HG03045 (cell line): ENCODE measurements around the gene EHD1.

Experiments
- ATAC-seq: cut with Tn5 transposase; IDR thresholded peaks from one replicate; pipeline ENCODE4 v1.9.1; 2021; ENCODE audit warnings: mild to moderate bottlenecking, moderate library complexity; ENCODE audit not compliant: unreplicated experiment

EHD1 gene

GRCh38 chr11:64845129-64845775 is 33.2 kb downstream of the EHD1 start:
- no peak for ATAC-seq

- ATAC-seq = no peak
Observed at GRCh38 chr11:64844330-64845128, 33.9 kb downstream of the EHD1 start, which contains the start of gene CDC42BPG. Gene CDC42BPG, minus strand, starts transcription at chr11:64844653. Its CDS starts 84 bp downstream, at chr11:64844569.

GRCh38 chr11:64843686-64844329 is 34.6 kb downstream of the EHD1 start:
- ATAC-seq = no peak

- no peak for ATAC-seq
Observed at GRCh38 chr11:64842851-64843685, 35.4 kb downstream of the EHD1 start.

GRCh38 chr11:64842366-64842759 is 36.1 kb downstream of the EHD1 start:
- ATAC-seq = no peak

GRCh38 chr11:64841592-64842365 is 36.6 kb downstream of the EHD1 start:
- no peak for ATAC-seq

GRCh38 chr11:64839887-64840782 is 38.3 kb downstream of the EHD1 start:
- ATAC-seq = no peak

GRCh38 chr11:64839335-64839734 is 39.1 kb downstream of the EHD1 start:
- ATAC-seq = no peak

- no peak for ATAC-seq
Observed at GRCh38 chr11:64838600-64839334, 39.7 kb downstream of the EHD1 start.

- ATAC-seq = no peak
Observed at GRCh38 chr11:64837887-64838351, 40.5 kb downstream of the EHD1 start.

GRCh38 chr11:64836448-64837072 is 41.9 kb downstream of the EHD1 start:
- ATAC-seq = no peak

GRCh38 chr11:64835616-64836447 is 42.6 kb downstream of the EHD1 start:
- ATAC-seq = no peak

- ATAC-seq = no peak
Observed at GRCh38 chr11:64834723-64835615, 43.5 kb downstream of the EHD1 start.

GRCh38 chr11:64834031-64834722 is 44.2 kb downstream of the EHD1 start:
- ATAC-seq = no peak

- no peak for ATAC-seq
Observed at GRCh38 chr11:64833509-64833908, 44.9 kb downstream of the EHD1 start.

GRCh38 chr11:64833198-64833502 is 45.3 kb downstream of the EHD1 start:
- ATAC-seq = no peak
